Measurements from ENCODE around the gene CELA2A. TPM values are rescaled to one million over a fixed set of nuclear protein-coding genes. Genes with fewer than 3 reads are reported as not detected.

Gene CELA2A
- polyA plus RNA-seq, 2 of the 4 experiments (the other 2 are of a cell fraction): not detected

GRCh38 chr1:15413563-15414444, 42.7 kb upstream of the CELA2A start:
- no peak for TF ChIP-seq SREBF2 (IDR thresholded peaks at IDR 0.05)
- TF ChIP-seq ZSCAN20 (CRISPR knock-in tag; IDR thresholded peaks at IDR 0.05): no peak
- TF ChIP-seq RCOR1 (IDR thresholded peaks at IDR 0.05; ENCODE audit: low read depth, low read length): no peak
- TF ChIP-seq CHD2 (IDR thresholded peaks at IDR 0.05; ENCODE audit: low read length, partially characterized antibody): no peak
- no peak for TF ChIP-seq MAFK (IDR thresholded peaks at IDR 0.05; ENCODE audit: partially characterized antibody)
- no peak for TF ChIP-seq BCL3 (IDR thresholded peaks at IDR 0.05)
- FAIRE-seq: no peak
- WGBS (ENCODE audit: missing lambda C conversion rate): 82% methylated on average over 18 of the region's 20 CpGs
- no peak overlapping the region for H3K4me3 ChIP-seq
- peaks cover 71% of the 10 kb centered on the region for H3K4me1 ChIP-seq
- H3K27ac ChIP-seq: peak overlapping the region; percentile 95 to 97; a peak in 5 of 6 replicates
- ChIA-PET POLR2A (no interaction called here), CTCF (interaction anchor here (0.7 to 2.0 kb wide), 4 partner anchors 13 to 90 kb away, joined by 3 to 10 read pairs (median 5); no protein-coding TSS in a partner anchor)
- no peak for DNase-seq (ENCODE audit: low read depth in 1 of 2, low spot score in 1 of 2)
- H3K9me3 ChIP-seq: no peaks in the 10 kb centered on the region
- H3K4me2 ChIP-seq: peak overlapping the region; percentile 99
- no peak for ATAC-seq

GRCh38 chr1:15414445-15414983, 42.0 kb upstream of the CELA2A start:
- ATAC-seq (no peak), DNase-seq (ENCODE audit: low read depth in 1 of 2, low spot score in 1 of 2) (no peak), FAIRE-seq (no peak)
- POLR2A ChIA-PET: no interaction called here
- Histone ChIP-seq H3K9me3 (no peaks in the 10 kb centered on the region), H3K4me3 (no peak overlapping the region), H3K4me2 (no peak overlapping the region), H3K27ac (peak overlapping the region in 1 of 2 experiments; percentile 97; a peak in 3 of 6 replicates), H3K4me1 (peaks cover 74% of the 10 kb centered on the region)
- WGBS (ENCODE audit: missing lambda C conversion rate): 88% methylated on average over 10 of the region's 10 CpGs
- CTCF ChIA-PET: interaction anchor here (0.7 to 2.0 kb wide), 4 partner anchors 12 to 91 kb away, joined by 3 to 10 read pairs (median 5); no protein-coding TSS in a partner anchor
- TF ChIP-seq JUN (IDR thresholded peaks at IDR 0.05) (no peak), MAX (IDR thresholded peaks at IDR 0.05) (no peak), HEYL (CRISPR knock-in tag; IDR thresholded peaks at IDR 0.05) (no peak)

- no peak for FAIRE-seq
- POLR2A ChIA-PET: no interaction called here
- DNase-seq (ENCODE audit: low read depth in 1 of 2, low spot score in 1 of 2): peak; percentile 56 to 72
- H3K4me1 ChIP-seq: peaks cover 71% of the 10 kb centered on the region
- 0 out of 3 replicates have a peak overlapping the region, but pooled peaks have one; percentile 2 for H3K4me3 ChIP-seq
- ATAC-seq: peak; percentile 72 to 76
- peak overlapping the region; percentile 72 for H3K4me2 ChIP-seq
- CTCF ChIA-PET: interaction anchor here (0.9 to 2.5 kb wide), 5 partner anchors 9 to 94 kb away, joined by 4 to 11 read pairs (median 4); no protein-coding TSS in a partner anchor
- WGBS (ENCODE audit: missing lambda C conversion rate): 20% methylated on average over 18 of the region's 18 CpGs
- H3K9me3 ChIP-seq: no peaks in the 10 kb centered on the region
- peak overlapping the region; percentile 73 to 97 for H3K27ac ChIP-seq
- TF ChIP-seq KDM1A (IDR thresholded peaks at IDR 0.05; ENCODE audit: low read depth): no peak
- no peak for TF ChIP-seq HEYL (CRISPR knock-in tag; IDR thresholded peaks at IDR 0.05)
- TF ChIP-seq RCOR1 (IDR thresholded peaks at IDR 0.05; ENCODE audit: low read depth, low read length): no peak
- TF ChIP-seq RAD21 (conservative IDR thresholded peaks at IDR 0.05 in 1 of 2, IDR thresholded peaks at IDR 0.05 in 1 of 2): no peak
- no peak for TF ChIP-seq CEBPB (IDR thresholded peaks at IDR 0.05)
- no peak for TF ChIP-seq SMC3 (IDR thresholded peaks at IDR 0.05)
- no peak for TF ChIP-seq EHMT2 (IDR thresholded peaks at IDR 0.05; ENCODE audit: low read depth)
- no peak for TF ChIP-seq NFE2L2 (conservative IDR thresholded peaks at IDR 0.05; ENCODE audit: low read length)
- 0 out of 5 replicates have a peak, but pooled peaks of 1 of the 2 experiments have one; percentile 24 for TF ChIP-seq EP300 (IDR thresholded peaks at IDR 0.05)
- no peak for TF ChIP-seq TP53 (CRISPR knock-in tag; IDR thresholded peaks at IDR 0.05)
- no peak for TF ChIP-seq SREBF2 (IDR thresholded peaks at IDR 0.05)
- TF ChIP-seq HDAC2 (IDR thresholded peaks at IDR 0.05): no peak
- TF ChIP-seq GATA3 (IDR thresholded peaks at IDR 0.05; ENCODE audit: borderline replicate concordance): peak; percentile 62; the same call in 1 of the 2 replicates
- no peak for TF ChIP-seq ZC3H11A (IDR thresholded peaks at IDR 0.05)
- TF ChIP-seq HOXB5 (CRISPR knock-in tag; IDR thresholded peaks at IDR 0.05): no peak
- no peak for TF ChIP-seq NR3C1 (IDR thresholded peaks at IDR 0.05)
- no peak for TF ChIP-seq MYC (IDR thresholded peaks at IDR 0.05; ENCODE audit: borderline replicate concordance, low read length)
- no peak for TF ChIP-seq ZFP36 (IDR thresholded peaks at IDR 0.05; ENCODE audit: borderline replicate concordance, partially characterized antibody)
- TF ChIP-seq BCL3 (IDR thresholded peaks at IDR 0.05): no peak
- TF ChIP-seq CHD4 (IDR thresholded peaks at IDR 0.05; ENCODE audit: borderline replicate concordance): no peak
- no peak for TF ChIP-seq ESRRA (IDR thresholded peaks at IDR 0.05; ENCODE audit: borderline replicate concordance, low read length)
- peak; percentile 21; the same call in 1 of the 2 replicates for TF ChIP-seq FOSL2 (IDR thresholded peaks at IDR 0.05)
- peak; percentile 72 for TF ChIP-seq FOSL2 (CRISPR knock-in tag; IDR thresholded peaks at IDR 0.05)
These were observed 39.2 kb upstream of the CELA2A start for GRCh38 chr1:15417059-15417934.

Data from A549 (cell line).